Transverse colon (tissue), 3 donors: ENCODE measurements around the gene PTPRQ.

Experiments
- POLR2A ChIP-seq: fragments of 450-650 bp; IDR thresholded peaks from one replicate; pipeline ENCODE4 v1.6.1; 2016; ENCODE audit warnings: antibody characterized with exemption, mild to moderate bottlenecking, moderate library complexity
- TF ChIP-seq, protein P1 (sequence below), 5 experiments: fragments of 200-600 bp in 3 of 5; fragments of 450-650 bp in 2 of 5; sonication (generic) in 3 of 5; IDR thresholded peaks; 1 replicate in 2 of 5; 2 replicates in 3 of 5; pipeline ENCODE4 v1.5.1; 2016 to 2017; ENCODE audit warnings: antibody characterized with exemption in 5 of 5, inconsistent platforms in 3 of 5, mild to moderate bottlenecking in 2 of 5, moderate library complexity in 1 of 5

GRCh38 chr12:80700327-80700726, 256.3 kb downstream of the PTPRQ start:
- TF ChIP-seq, protein P1, sequence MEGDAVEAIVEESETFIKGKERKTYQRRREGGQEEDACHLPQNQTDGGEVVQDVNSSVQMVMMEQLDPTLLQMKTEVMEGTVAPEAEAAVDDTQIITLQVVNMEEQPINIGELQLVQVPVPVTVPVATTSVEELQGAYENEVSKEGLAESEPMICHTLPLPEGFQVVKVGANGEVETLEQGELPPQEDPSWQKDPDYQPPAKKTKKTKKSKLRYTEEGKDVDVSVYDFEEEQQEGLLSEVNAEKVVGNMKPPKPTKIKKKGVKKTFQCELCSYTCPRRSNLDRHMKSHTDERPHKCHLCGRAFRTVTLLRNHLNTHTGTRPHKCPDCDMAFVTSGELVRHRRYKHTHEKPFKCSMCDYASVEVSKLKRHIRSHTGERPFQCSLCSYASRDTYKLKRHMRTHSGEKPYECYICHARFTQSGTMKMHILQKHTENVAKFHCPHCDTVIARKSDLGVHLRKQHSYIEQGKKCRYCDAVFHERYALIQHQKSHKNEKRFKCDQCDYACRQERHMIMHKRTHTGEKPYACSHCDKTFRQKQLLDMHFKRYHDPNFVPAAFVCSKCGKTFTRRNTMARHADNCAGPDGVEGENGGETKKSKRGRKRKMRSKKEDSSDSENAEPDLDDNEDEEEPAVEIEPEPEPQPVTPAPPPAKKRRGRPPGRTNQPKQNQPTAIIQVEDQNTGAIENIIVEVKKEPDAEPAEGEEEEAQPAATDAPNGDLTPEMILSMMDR (IDR thresholded peaks at IDR 0.05): no peak
- no peak for TF ChIP-seq POLR2A
